ENCODE data around the gene TECTA.

DNA sequence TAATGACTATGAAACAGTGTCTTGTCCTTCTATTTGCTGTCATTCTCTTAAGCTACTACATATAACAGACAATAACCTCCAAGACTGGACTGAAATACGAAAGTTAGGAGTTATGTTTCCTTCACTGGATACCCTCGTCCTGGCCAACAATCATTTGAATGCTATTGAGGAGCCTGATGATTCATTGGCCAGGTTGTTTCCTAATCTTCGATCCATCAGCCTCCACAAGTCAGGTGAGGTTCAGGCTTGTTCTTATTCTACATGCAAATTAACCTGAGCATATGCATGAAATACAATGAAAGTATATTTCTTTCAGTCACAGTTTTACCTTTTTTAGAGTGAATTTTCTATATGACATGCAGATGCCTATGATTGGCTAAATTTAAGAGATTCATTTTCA is 46.0 kb upstream of the TECTA start:
- no peak for TF ChIP-seq POLR2A (IDR thresholded peaks at IDR 0.05)
- TF ChIP-seq CTCF (IDR thresholded peaks at IDR 0.05), result no peak
